PC-9 (cell line): Measurements from ENCODE around the gene CCL4. TPM values are rescaled to one million over a fixed set of nuclear protein-coding genes. Genes with fewer than 3 reads are reported as not detected.

Source experiments
- BruUV-seq: library from RNA; stranded (reverse); fragments of 400-500 nt; replicated peaks from 2 replicates; lab custom pipeline; 2021; lab: Mats Ljungman, UMichigan
- CTCF ChIA-PET: fragments of 300-600 bp; sonication (Branson Sonifier 250); formaldehyde crosslinking; loops from one replicate; lab custom pipeline; 2022; ENCODE audit warnings: antibody characterized with exemption; lab: Charles Lee
- POLR2A ChIA-PET: fragments of 300-600 bp; sonication (Branson Sonifier 250); formaldehyde crosslinking; loops from one replicate; lab custom pipeline; 2022; ENCODE audit warnings: antibody characterized with exemption; ENCODE audit not compliant: unreplicated experiment; lab: Charles Lee
- DNase-seq, 2 experiments: peaks; one replicate each; pipeline versions ENCODE4 v3.0.0 to v3.0.0-alpha.2; 2015 to 2022; ENCODE audit warnings: mixed read lengths in 1 of 2
- H2AFZ ChIP-seq: fragments of 200-600 bp; sonication (generic); 2 replicates; pipeline ENCODE4 v1.8.1; 2017; ENCODE audit warnings: antibody characterized with exemption
- H3F3A ChIP-seq: fragments of 200-600 bp; sonication (generic); 2 replicates; pipeline ENCODE4 v1.8.1; 2017; ENCODE audit warnings: antibody characterized with exemption, mild to moderate bottlenecking, low read depth; ENCODE audit not compliant: insufficient read depth
- H3K27ac ChIP-seq: fragments of 200-600 bp; sonication (generic); 2 replicates; pipeline ENCODE4 v1.6.1; 2016; ENCODE audit warnings: mixed run types
- H3K27me3 ChIP-seq: fragments of 200-600 bp; sonication (generic); 2 replicates; pipeline ENCODE4 v1.6.1; 2016; ENCODE audit warnings: low read depth, mixed run types; ENCODE audit not compliant: insufficient read depth
- H3K36me3 ChIP-seq: fragments of 200-600 bp; sonication (generic); 2 replicates; pipeline ENCODE4 v1.6.1; 2016; ENCODE audit warnings: low read depth, mixed run types
- H3K4me1 ChIP-seq: fragments of 200-600 bp; sonication (generic); replicated peaks from 2 replicates; pipeline ENCODE4 v1.6.1; 2016; ENCODE audit warnings: mixed run types; ENCODE audit not compliant: insufficient read depth
- H3K4me2 ChIP-seq: fragments of 200-600 bp; sonication (generic); 2 replicates; pipeline ENCODE4 v1.6.1; 2017; ENCODE audit warnings: mixed run types
- H3K4me3 ChIP-seq: fragments of 200-600 bp; sonication (generic); 2 replicates; pipeline ENCODE4 v1.6.1; 2016; ENCODE audit warnings: mixed run types
- H3K79me2 ChIP-seq: fragments of 200-600 bp; sonication (generic); 2 replicates; pipeline ENCODE4 v1.6.1; 2017; ENCODE audit warnings: low read depth, mixed run types
- H3K9me2 ChIP-seq: fragments of 200-600 bp; sonication (generic); 2 replicates; pipeline ENCODE4 v1.8.1; 2017; ENCODE audit warnings: mild to moderate bottlenecking; ENCODE audit not compliant: insufficient read depth
- H3K9me3 ChIP-seq: fragments of 200-600 bp; sonication (generic); 2 replicates; pipeline ENCODE4 v1.8.1; 2016; ENCODE audit warnings: low read depth; ENCODE audit not compliant: insufficient read depth
- H4K20me1 ChIP-seq: fragments of 200-600 bp; sonication (generic); 2 replicates; pipeline ENCODE4 v1.8.1; 2017; ENCODE audit not compliant: insufficient read depth
- EZH2 ChIP-seq: fragments of 200-600 bp; sonication (generic); IDR thresholded peaks from 2 replicates; pipeline ENCODE4 v1.8.0; 2017; ENCODE audit warnings: antibody characterized with exemption, low read depth
- intact Hi-C: fragments of 100-400 bp; cut with micrococcal nuclease; formaldehyde crosslinking; loops from one replicate; pipeline ENCODE4 v1.10.0; 2022; ENCODE audit not compliant: unreplicated experiment
- total RNA-seq: library from RNA; stranded (reverse); gene quantifications from 2 replicates; pipeline ENCODE4 v1.2.3, GENCODE V29; 2021
- TF ChIP-seq, protein P1 (sequence below): fragments of 200-600 bp; sonication (generic); conservative IDR thresholded peaks from 2 replicates; pipeline ENCODE4 v1.6.1; 2017; ENCODE audit warnings: mixed run types, antibody characterized with exemption, mild to moderate bottlenecking, moderate library complexity

The CCL4 gene
- total RNA-seq, 1 experiment from 2014 or later: not detected

DNA sequence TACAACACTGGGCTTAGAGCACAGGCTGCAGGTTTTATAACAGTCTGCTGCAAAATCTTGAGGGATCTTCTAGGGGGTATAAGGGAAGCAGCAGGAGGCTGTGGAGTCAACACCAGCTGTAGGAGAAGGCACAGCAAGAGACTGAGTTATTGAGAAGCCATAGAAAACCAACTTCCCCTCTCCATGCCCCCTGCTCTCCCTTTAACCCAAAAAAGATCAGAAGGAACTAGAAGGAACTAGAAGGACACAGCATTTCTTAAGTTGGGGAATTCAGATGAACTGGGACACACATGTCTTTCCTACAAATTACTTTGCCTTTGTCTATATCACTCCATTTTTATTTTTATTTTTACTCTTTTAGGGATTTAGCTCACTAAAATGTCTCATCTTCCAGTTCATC is 45.7 kb upstream of the CCL4 start:
- H3K27me3 ChIP-seq: peaks cover 22% of the 10 kb centered on the region
- H3K9me2 ChIP-seq: no peaks in the 10 kb centered on the region
- H3K27ac ChIP-seq: no peak overlapping the region
- H3K79me2 ChIP-seq: no peaks in the 10 kb centered on the region
- H3K36me3 ChIP-seq: no peaks in the 10 kb centered on the region
- H2AFZ ChIP-seq: no peak overlapping the region
- POLR2A ChIA-PET: no interaction called here
- no peak overlapping the region for H3K4me2 ChIP-seq
- H3K4me1 ChIP-seq: no peaks in the 10 kb centered on the region
- CTCF ChIA-PET: no interaction called here
- no TSS peak for BruUV-seq
- H3K9me3 ChIP-seq: no peaks in the 10 kb centered on the region
- no peaks in the 10 kb centered on the region for H3F3A ChIP-seq
- intact Hi-C loops: no loop called here
- DNase-seq: no peak
- H4K20me1 ChIP-seq: no peaks in the 10 kb centered on the region
- H3K4me3 ChIP-seq: no peak overlapping the region
- TF ChIP-seq, protein P1, sequence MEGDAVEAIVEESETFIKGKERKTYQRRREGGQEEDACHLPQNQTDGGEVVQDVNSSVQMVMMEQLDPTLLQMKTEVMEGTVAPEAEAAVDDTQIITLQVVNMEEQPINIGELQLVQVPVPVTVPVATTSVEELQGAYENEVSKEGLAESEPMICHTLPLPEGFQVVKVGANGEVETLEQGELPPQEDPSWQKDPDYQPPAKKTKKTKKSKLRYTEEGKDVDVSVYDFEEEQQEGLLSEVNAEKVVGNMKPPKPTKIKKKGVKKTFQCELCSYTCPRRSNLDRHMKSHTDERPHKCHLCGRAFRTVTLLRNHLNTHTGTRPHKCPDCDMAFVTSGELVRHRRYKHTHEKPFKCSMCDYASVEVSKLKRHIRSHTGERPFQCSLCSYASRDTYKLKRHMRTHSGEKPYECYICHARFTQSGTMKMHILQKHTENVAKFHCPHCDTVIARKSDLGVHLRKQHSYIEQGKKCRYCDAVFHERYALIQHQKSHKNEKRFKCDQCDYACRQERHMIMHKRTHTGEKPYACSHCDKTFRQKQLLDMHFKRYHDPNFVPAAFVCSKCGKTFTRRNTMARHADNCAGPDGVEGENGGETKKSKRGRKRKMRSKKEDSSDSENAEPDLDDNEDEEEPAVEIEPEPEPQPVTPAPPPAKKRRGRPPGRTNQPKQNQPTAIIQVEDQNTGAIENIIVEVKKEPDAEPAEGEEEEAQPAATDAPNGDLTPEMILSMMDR: no peak
- TF ChIP-seq EZH2: no peak

DNA sequence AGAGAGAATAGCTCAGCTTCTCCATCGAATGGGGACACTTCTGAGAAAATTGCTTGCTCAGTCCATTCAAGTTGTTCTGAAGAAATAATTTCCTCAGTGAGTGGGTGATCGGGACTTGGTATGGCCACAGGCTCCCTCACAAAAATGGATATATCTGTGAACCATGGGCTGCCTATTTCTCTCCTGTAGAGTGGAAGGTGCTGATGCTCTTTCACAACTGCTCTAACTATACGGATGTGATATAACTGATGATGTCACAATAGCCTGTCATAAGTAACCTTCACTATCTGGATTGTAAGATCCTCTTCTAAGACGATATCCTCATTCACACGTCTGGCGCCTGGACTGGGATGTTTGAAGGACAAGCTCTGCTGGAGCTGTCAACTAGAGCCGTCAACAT is 44.2 kb upstream of the CCL4 start:
- CTCF ChIA-PET: no interaction called here
- TF ChIP-seq, protein P1: no peak
- TF ChIP-seq EZH2: no peak

DNA sequence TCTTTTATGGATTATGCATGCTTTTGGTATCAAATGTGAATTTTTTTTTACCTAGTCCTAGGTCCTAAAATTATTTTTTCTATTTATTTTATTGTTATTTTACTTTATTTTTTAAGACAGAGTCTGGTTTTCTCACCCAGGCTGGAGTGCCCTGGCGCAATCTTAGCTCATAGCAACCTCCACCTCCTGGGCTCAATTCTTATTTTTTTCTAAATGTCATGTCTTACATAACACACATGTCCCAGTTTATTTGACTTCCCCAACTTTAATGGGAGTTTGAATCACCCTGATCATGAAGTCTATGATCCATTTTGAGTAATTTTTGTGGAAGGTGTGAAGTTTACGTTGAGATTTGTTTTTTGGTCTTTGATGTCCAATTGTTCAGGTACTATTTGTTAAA is 42.8 kb upstream of the CCL4 start:
- Histone ChIP-seq H3K4me1 (no peaks in the 10 kb centered on the region), H3K79me2 (no peaks in the 10 kb centered on the region), H3K9me2 (no peaks in the 10 kb centered on the region), H3K9me3 (no peaks in the 10 kb centered on the region), H3K36me3 (no peaks in the 10 kb centered on the region), H2AFZ (no peak overlapping the region), H4K20me1 (no peaks in the 10 kb centered on the region), H3F3A (no peaks in the 10 kb centered on the region), H3K27ac (no peak overlapping the region), H3K27me3 (peaks cover 36% of the 10 kb centered on the region), H3K4me2 (no peak overlapping the region), H3K4me3 (no peak overlapping the region)
- no peak for DNase-seq
- no TSS peak for BruUV-seq
- intact Hi-C loops: no loop called here
- POLR2A ChIA-PET: no interaction called here
- CTCF ChIA-PET: no interaction called here
- TF ChIP-seq, protein P1: no peak
- no peak for TF ChIP-seq EZH2

More for the DNA sequence above, 44.2 kb upstream of the CCL4 start:
- POLR2A ChIA-PET: no interaction called here
- H4K20me1 ChIP-seq: no peaks in the 10 kb centered on the region
- H3K4me1 ChIP-seq: no peaks in the 10 kb centered on the region
- H3K4me3 ChIP-seq: no peak overlapping the region
- no peaks in the 10 kb centered on the region for H3K79me2 ChIP-seq
- intact Hi-C loops: no loop called here
- no peaks in the 10 kb centered on the region for H3F3A ChIP-seq
- no peak overlapping the region for H3K27ac ChIP-seq
- H3K27me3 ChIP-seq: peaks cover 34% of the 10 kb centered on the region
- H2AFZ ChIP-seq: no peak overlapping the region
- no peaks in the 10 kb centered on the region for H3K36me3 ChIP-seq
- H3K4me2 ChIP-seq: no peak overlapping the region
- no peaks in the 10 kb centered on the region for H3K9me2 ChIP-seq
- no peak for DNase-seq
- H3K9me3 ChIP-seq: no peaks in the 10 kb centered on the region
- no TSS peak for BruUV-seq
